HG03108 (cell line): Measurements from ENCODE around the gene WDR90.

ENCODE experiments used
- ATAC-seq: cut with Tn5 transposase; IDR thresholded peaks from one replicate; pipeline ENCODE4 v1.9.1; 2021; ENCODE audit warnings: moderate library complexity; ENCODE audit not compliant: unreplicated experiment

WDR90 gene

GRCh38 chr16:648781-649589 lies at the start of gene WDR90:
WDR90 (plus strand) TSS chr16:649365; CDS start chr16:649417, 52 bp downstream.
- ATAC-seq = peak; percentile 71

- no peak for ATAC-seq
These were observed 48.4 kb upstream of the WDR90 start for GRCh38 chr16:600781-601180.

DNA sequence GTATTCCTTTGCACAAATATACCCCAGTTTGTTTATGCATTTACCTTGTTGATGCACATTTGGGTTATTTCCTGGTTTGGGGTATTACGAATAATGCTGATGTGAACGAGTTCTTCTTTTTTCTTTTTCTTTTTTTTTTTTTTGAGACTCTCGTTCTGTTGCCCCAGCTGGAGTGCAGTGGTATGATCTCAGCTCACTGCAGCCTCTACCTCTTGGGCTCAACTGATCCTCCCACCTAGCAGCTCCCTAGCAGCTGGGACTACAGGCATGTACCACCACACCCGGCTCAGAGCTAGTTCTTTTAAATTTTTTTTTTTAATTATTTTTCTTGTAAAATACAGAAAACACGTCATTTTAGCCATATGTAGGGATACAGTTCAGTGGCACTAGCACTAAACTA lies 45.2 kb upstream of the WDR90 start:
- no peak for ATAC-seq

DNA sequence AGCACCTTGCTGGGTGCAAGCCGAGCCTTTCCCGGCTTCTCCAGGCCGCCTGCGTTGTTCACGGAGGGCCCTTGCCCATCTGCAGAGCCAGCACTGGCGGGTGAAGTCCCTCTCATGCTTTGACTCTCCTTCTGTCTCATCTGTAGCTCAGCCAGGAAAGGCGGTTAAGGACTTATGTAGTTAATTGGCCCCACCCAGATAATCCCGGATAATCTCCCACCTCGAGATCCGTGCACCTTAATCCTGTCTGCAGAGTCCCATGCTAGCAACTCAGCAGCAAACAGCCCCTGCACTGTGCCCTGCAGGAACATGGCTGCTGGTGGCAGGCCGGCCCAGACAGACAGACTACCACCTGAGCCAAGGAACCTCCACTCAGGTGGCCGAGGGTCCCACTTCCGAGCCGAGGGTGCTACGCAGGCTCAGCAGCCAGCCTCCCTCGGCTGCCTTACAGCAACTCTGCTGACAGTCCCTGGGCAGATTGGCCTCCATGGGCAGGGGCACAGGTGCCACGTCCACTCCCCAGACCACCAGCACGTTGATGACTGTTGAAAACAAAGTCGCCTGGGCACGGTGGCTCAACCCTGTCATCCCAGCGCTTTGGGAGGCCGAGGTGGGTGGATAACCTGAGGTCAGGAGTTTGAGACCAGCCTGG lies 42.4 kb upstream of the WDR90 start:
- no peak for ATAC-seq

GRCh38 chr16:608019-608418 lies 41.1 kb upstream of the WDR90 start:
- ATAC-seq = no peak

DNA sequence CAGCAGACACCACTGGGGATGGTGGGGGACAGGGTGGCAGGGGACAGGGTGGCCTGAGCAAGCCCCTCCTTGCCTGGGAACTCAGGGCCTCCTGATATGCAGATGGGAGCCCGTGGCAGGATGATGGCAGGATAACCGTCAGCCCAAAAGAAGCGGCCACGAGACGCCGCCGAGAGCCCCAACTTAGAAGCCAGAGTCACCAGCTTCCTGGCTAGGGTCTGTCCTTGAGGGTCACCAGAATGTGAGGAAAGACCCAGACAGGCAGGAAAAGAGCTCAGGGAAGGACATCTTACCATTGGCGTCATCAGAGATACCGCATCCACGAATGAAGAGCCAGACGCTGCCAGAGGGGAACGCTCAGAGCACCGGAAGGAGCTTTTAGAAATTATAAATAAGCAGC lies 39.8 kb upstream of the WDR90 start:
- ATAC-seq = no peak

GRCh38 chr16:609984-610383 lies 39.2 kb upstream of the WDR90 start:
- no peak for ATAC-seq

DNA sequence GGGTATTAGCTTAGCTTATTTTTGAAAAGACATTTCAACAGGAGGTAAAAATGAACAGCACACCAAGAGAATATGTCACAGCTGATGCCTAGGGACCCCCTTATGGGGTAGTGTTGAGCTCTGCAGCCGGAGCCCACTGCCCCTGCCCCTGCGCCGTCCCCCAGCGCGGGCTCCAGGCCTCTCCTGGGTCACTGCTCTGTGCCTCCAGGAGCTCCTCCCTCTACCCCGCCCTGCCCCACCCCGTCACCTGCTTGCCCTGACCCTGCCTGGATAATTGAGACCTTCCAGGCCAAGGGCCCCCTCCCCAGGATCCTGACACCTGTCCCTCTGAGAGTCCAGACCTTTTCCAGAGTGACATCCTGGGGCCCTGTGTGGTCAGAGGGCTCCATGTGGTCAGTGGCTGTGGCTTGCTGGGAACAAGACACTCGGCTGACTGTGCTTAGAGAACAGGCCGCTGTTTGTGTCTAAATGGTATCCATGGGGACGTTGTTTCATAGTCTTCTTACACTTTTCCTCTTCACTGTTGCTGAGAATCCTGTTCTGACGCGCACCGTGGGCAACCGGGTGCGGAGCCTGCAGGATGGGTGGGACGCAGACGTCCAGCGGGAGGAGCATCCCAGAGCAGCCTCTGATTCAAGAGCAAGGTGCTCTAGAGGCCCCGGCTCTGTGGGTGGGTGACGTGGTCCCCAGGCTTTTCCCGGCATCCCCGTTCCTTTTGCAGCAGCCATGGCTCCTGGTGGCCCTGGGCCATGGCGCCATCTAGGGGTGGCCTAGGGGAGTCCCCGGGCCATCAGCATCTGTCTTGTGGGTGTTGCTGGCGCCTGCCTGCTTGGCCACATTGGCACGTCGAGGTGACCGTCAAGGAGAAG lies 38.4 kb upstream of the WDR90 start:
- no peak for ATAC-seq

- no peak for ATAC-seq
These were observed 34.0 kb upstream of the WDR90 start for GRCh38 chr16:615122-615521.

DNA sequence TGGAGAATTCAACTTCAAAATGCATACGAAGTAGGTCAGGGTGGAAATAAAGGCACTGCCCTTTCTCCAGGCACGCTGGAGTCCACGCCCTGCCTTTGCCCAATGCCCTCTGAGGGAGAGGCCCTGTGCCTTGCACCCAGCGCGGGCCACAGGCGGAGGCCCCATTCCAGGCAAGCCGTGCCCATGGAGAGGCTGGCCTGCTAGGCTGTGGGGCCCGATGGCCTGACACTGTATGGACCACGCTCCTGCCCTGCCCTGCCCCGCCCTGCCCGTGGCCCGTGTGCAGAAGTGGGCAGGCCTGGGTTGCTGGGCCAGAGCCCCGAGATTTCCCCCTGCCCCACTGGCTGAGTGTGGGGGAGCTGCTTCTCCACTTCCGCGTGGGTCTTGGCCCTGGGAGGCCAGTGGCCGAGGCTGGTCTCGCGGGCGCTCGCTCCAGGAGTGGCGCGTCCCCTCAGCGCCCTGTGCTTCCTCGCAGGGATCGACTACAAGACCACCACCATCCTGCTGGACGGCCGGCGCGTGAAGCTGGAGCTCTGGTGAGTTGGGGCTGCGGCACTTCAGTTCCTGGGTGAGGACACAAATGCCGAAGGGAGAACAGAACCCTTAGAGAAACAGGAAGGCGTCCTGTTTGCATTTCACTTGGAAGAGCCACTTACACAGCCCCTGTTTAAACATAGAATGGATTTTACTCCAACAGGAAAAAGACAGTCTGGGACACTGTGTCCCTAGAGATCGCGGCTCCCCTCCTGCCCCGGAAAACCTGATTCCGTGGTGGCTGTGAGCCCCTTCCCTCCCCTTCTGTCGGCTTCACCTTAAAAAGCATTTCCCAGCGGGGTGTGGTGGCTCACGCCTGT lies 32.2 kb upstream of the WDR90 start:
- no peak for ATAC-seq

DNA sequence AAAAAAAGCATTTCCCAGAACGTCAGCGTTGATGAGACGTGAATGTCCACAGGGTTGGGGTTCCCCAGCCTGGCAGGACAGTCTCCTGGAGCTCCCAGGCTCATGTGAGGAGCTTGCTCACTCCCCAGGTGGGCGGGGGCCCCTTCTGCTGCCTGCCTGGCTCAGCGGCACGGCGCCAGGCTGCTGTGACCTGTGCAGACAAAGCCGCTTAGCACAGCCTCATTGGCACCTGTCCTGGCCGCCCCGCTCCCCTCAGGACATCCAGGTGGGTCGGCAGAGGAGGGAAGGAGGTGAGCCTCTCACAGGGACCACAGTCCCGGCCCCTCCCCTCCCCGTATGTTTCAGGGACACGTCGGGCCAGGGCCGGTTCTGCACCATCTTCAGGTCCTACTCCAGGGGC lies 31.3 kb upstream of the WDR90 start:
- no peak for ATAC-seq

DNA sequence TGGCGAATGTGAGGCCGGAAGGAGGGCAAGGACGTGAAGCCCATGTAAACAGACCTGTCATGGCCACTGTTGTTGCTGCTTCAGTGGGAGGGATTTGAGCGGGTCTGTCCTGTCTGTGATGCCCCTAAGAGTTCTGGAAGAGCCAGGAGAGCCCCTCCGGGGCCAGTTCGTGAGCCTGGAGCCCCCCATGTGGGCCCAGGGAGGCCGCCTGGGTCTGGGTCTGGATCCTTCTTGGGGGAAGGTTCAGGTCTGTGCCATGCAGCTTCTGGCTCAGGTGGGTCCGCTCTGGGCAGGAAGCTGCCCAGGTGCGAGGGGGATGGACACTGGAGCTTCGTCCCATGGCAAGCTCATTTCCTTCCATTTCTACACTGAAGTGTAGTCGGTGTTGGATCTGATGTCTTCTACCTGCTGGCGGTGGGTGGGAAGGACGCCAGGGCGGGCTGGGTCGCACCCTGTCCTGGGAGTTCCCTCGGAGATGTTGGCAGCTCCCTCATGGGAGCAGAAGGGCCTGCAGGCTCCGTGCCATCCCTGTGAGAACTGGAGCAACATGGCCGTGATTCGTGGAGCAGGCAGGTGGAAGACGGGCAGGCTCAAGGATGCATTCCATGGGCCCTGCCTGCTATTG lies 29.6 kb upstream of the WDR90 start:
- ATAC-seq = no peak

DNA sequence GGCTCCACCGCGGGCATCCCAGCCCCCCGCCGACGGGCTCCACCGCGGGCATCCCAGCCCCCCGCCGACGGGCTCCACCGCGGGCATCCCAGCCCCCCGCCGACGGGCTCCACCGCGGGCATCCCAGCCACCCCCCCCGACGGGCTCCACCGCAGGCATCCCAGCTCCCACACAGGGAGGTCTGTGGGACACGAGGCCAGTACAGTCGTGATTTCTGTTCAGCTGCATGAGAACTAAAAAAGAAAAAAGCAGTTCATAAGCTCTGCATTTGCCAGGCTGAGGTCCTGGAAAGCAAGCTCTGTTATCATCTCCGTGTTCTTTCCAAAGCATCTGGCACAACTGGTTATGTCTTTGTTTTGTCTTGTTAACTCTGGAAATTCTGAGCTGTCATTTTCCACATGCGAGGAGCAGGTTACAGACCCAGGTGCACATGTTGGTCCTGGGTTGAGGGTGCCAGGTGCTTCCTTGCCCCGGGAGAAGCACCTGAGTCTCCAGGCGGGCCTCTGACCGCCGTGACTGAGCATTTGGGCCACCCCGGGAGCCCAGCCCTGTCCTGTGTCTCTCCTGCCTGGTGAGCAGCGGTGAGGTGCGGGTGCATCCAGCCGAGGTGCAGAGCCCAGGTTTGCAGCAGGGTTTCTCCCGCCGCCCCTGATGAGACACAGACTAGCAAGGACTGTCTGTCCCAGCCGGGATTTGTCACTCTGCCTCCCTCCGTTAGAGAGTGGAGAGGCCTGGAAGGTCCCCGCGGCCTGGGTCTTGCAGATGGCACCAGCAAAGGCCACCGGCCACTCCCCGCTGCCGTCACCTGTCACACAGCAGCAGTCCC lies 28.3 kb upstream of the WDR90 start:
- no peak for ATAC-seq

GRCh38 chr16:621526-622105 lies 27.5 kb upstream of the WDR90 start:
- ATAC-seq = no peak

DNA sequence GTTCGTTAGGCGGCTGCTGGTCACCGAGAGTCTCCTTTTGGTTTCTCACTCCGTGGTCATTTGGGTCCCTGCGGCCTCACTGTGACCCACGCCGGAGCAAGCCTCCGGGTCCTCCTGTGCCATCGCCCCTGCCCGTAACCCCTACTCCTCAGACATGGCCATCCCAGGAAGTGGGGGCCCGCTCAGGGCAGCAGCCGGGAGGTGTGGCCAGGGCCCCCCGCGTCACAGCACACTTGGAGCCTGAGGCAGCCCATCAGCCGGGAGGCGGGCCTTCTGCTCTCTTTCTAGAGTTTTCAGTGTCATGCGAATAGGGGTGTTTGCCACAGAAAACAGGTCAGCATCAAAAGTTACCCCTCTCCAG lies 26.3 kb upstream of the WDR90 start:
- ATAC-seq = no peak

DNA sequence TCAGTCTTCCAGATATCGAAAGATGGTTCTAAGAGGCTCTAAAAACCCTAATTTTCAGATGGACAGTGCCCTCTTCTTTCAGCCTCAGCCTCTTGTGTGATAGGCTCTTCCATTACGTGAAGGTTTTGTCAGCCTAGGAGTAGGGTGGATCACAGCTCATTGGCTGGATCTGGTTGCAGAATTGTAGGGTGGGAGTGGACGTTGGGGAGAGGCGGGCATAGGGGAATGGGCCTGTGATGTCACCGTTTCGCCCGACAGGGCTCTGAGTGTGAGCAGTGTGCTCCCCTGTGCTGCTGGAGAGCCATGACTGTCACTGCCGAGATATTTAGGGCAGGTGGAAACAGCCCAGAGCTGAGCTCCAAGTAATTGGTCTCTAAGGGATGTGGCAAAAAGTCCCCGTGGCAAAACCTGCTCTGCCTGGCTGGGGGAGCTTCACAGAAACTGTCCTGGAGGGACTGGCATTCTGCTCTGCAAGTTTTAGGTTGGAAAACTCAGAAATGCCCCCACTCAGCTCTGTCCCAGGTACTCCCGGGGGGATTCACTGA lies 24.6 kb upstream of the WDR90 start:
- ATAC-seq = no peak

DNA sequence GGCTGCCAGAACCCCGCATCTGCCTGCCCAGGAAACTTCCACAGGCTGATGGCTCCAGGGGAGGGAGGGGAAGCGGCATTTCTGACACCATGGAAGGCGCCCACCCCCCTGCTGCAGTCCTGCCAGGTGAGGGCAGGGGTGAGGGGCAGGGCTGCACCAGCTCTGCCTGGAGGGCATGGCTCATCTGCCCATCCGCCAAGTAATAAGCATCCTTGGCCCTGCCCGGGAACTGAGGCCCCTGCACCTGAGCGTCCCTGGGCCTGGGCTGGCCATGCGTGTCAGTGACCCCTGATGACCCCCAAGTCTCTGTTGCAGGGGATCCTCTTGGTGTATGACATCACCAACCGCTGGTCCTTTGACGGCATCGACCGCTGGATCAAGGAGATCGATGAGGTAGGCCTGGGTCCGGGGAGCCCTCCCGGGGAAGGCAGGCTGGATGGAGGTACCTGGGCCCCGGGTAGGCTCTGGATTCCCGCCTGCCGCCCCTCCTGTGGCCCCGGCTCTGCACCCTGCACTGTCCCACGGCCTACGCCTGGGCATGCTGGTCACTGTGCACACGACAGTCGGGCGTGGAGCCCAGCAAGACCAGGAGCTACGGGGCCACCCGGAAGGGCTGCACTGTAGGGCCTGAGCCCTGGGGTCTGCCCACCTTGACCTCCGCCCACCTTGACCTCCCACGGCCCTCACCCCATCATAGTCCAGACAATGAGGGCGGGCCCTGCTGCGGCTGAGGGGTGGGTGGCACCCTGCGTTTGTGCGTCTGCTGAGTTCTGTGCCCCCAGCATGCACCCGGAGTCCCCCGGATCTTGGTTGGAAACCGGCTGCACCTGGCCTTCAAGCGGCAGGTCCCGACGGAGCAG lies 23.8 kb upstream of the WDR90 start:
- ATAC-seq = no peak
